Activated T-helper 1 cell treated with anti-CD3 and anti-CD28 coated beads, Interleukin-12 subunit alpha, Interleukin-12 subunit beta, Interleukin-2, Interleukin-4 antibody, amounts not matched to agents 30 ng/mL and 10 ng/mL and 1 ng/mL, durations not matched to agents 14 hours and 24 hours and 36 hours (primary cell): ENCODE data around the gene MPV17. TPM values are rescaled to one million over a fixed set of nuclear protein-coding genes. Genes with fewer than 3 reads are reported as not detected.
A peak's percentile ranks its signal among the peaks of the same experiment; 100 is the strongest.
"Not testable (repeated sequence)": the region's sequence is repeated elsewhere in the genome, so short reads cannot be mapped to it uniquely, and the experiment has no call there.

Experiments
- DNase-seq: peaks from one replicate; pipeline ENCODE4 v3.0.0; 2021; ENCODE audit warnings: low spot score
- H3K27ac Mint-ChIP-seq: one replicate; pipeline ENCODE4 v1.8.0; 2021; ENCODE audit warnings: mild to moderate bottlenecking, mixed read lengths
- H3K27me3 Mint-ChIP-seq: one replicate; pipeline ENCODE4 v1.8.0; 2022; ENCODE audit warnings: mild to moderate bottlenecking, moderate library complexity, mixed read lengths; ENCODE audit not compliant: insufficient read depth
- H3K36me3 Mint-ChIP-seq: one replicate; pipeline ENCODE4 v1.8.0; 2021; ENCODE audit warnings: low read depth, mixed read lengths
- H3K4me1 Mint-ChIP-seq: one replicate; pipeline ENCODE4 v1.8.0; 2021; ENCODE audit warnings: low read depth, mixed read lengths
- H3K4me3 Mint-ChIP-seq: one replicate; pipeline ENCODE4 v1.8.0; 2021; ENCODE audit warnings: mild to moderate bottlenecking, moderate library complexity, mixed read lengths
- H3K9me3 Mint-ChIP-seq: one replicate; pipeline ENCODE4 v1.8.0; 2021; ENCODE audit warnings: mixed read lengths
- intact Hi-C: fragments of 100-400 bp; cut with micrococcal nuclease; formaldehyde crosslinking; loops from one replicate; pipeline ENCODE4 v1.15.1; 2024
- total RNA-seq: library from RNA; stranded (reverse); gene quantifications from 2 replicates; pipeline ENCODE4 v1.2.3, GENCODE V29; 2022

The MPV17 gene
- total RNA-seq, 1 donor from 2014 or later: 89.9 TPM

- intact Hi-C loops: loop anchor here (1.0 to 5.0 kb wide), 5 partner anchors 23 to 342 kb away; no protein-coding TSS in a partner anchor
These were observed 19.5 kb downstream of the MPV17 start for GRCh38 chr2:27303093-27304025.

GRCh38 chr2:27300606-27301005, 22.3 kb downstream of the MPV17 start:
- not testable (repeated sequence) for H3K4me1 Mint-ChIP-seq, H3K36me3 Mint-ChIP-seq, H3K9me3 Mint-ChIP-seq, H3K27ac Mint-ChIP-seq, H3K27me3 Mint-ChIP-seq, H3K4me3 Mint-ChIP-seq, DNase-seq
- intact Hi-C loops: loop anchor here (5.0 kb wide), 1 partner anchor 133 kb away; no protein-coding TSS in a partner anchor

More at GRCh38 chr2:27303093-27304025, 19.5 kb downstream of the MPV17 start:
- H3K27ac Mint-ChIP-seq: no peak overlapping the region
- H3K36me3 Mint-ChIP-seq: no peaks in the 10 kb centered on the region
- peaks cover 17% of the 10 kb centered on the region for H3K27me3 Mint-ChIP-seq
- H3K9me3 Mint-ChIP-seq: no peaks in the 10 kb centered on the region
- peak; percentile 34 for DNase-seq
- H3K4me1 Mint-ChIP-seq: peaks cover 10% of the 10 kb centered on the region
- H3K4me3 Mint-ChIP-seq: peak overlapping the region; percentile 58

- Mint-ChIP-seq H3K36me3 (no peaks in the 10 kb centered on the region), H3K27me3 (no peaks in the 10 kb centered on the region), H3K4me3 (no peak overlapping the region), H3K4me1 (peaks cover 10% of the 10 kb centered on the region), H3K9me3 (no peaks in the 10 kb centered on the region), H3K27ac (no peak overlapping the region)
- DNase-seq: no peak
- intact Hi-C loops: no loop called here
These were observed 24.4 kb downstream of the MPV17 start for GRCh38 chr2:27298391-27299080.

- H3K27ac Mint-ChIP-seq: no peak overlapping the region
These were observed 25.7 kb downstream of the MPV17 start for GRCh38 chr2:27297195-27297594.

GRCh38 chr2:27296481-27296880, 26.4 kb downstream of the MPV17 start:
- Mint-ChIP-seq H3K4me1 (no peaks in the 10 kb centered on the region), H3K36me3 (no peaks in the 10 kb centered on the region), H3K27me3 (peaks cover 14% of the 10 kb centered on the region), H3K4me3 (no peak overlapping the region), H3K27ac (no peak overlapping the region), H3K9me3 (no peaks in the 10 kb centered on the region)
- no peak for DNase-seq
- intact Hi-C loops: no loop called here

More at GRCh38 chr2:27297195-27297594, 25.7 kb downstream of the MPV17 start:
- no peaks in the 10 kb centered on the region for H3K9me3 Mint-ChIP-seq
- H3K36me3 Mint-ChIP-seq: no peaks in the 10 kb centered on the region
- no peak overlapping the region for H3K4me3 Mint-ChIP-seq
- peaks cover 10% of the 10 kb centered on the region for H3K27me3 Mint-ChIP-seq
- no peak for DNase-seq
- H3K4me1 Mint-ChIP-seq: no peaks in the 10 kb centered on the region
- intact Hi-C loops: no loop called here

- Mint-ChIP-seq H3K36me3 (no peaks in the 10 kb centered on the region), H3K27ac (no peak overlapping the region), H3K27me3 (peaks cover 18% of the 10 kb centered on the region), H3K9me3 (no peaks in the 10 kb centered on the region), H3K4me1 (no peaks in the 10 kb centered on the region), H3K4me3 (no peak overlapping the region)
- DNase-seq: no peak
- intact Hi-C loops: no loop called here
These were observed 28.0 kb downstream of the MPV17 start for GRCh38 chr2:27294928-27295327.

GRCh38 chr2:27291865-27292264, 31.0 kb downstream of the MPV17 start:
- no peak overlapping the region for H3K27ac Mint-ChIP-seq
- peaks cover 29% of the 10 kb centered on the region for H3K27me3 Mint-ChIP-seq
- intact Hi-C loops: no loop called here
- no peaks in the 10 kb centered on the region for H3K4me1 Mint-ChIP-seq
- H3K4me3 Mint-ChIP-seq: no peak overlapping the region
- DNase-seq: no peak
- no peaks in the 10 kb centered on the region for H3K9me3 Mint-ChIP-seq
- H3K36me3 Mint-ChIP-seq: no peaks in the 10 kb centered on the region

- H3K4me3 Mint-ChIP-seq: no peak overlapping the region
- DNase-seq: no peak
- H3K27me3 Mint-ChIP-seq: peaks cover 35% of the 10 kb centered on the region
- H3K4me1 Mint-ChIP-seq: no peaks in the 10 kb centered on the region
- H3K9me3 Mint-ChIP-seq: no peaks in the 10 kb centered on the region
- H3K36me3 Mint-ChIP-seq: no peaks in the 10 kb centered on the region
- no peak overlapping the region for H3K27ac Mint-ChIP-seq
- intact Hi-C loops: no loop called here
These were observed 32.3 kb downstream of the MPV17 start for GRCh38 chr2:27290549-27290948.

GRCh38 chr2:27288610-27289009, 34.3 kb downstream of the MPV17 start:
- intact Hi-C loops: no loop called here
- Mint-ChIP-seq H3K36me3 (no peaks in the 10 kb centered on the region), H3K27me3 (peaks cover 42% of the 10 kb centered on the region), H3K9me3 (no peaks in the 10 kb centered on the region), H3K4me3 (no peak overlapping the region), H3K4me1 (no peaks in the 10 kb centered on the region), H3K27ac (no peak overlapping the region)
- no peak for DNase-seq

- Mint-ChIP-seq H3K27me3 (peaks cover 37% of the 10 kb centered on the region), H3K9me3 (no peaks in the 10 kb centered on the region), H3K4me1 (no peaks in the 10 kb centered on the region), H3K36me3 (no peaks in the 10 kb centered on the region), H3K27ac (no peak overlapping the region), H3K4me3 (no peak overlapping the region)
- no peak for DNase-seq
- intact Hi-C loops: no loop called here
These were observed 37.4 kb downstream of the MPV17 start for GRCh38 chr2:27285481-27285880.

- DNase-seq: no peak
- no peak overlapping the region for H3K4me3 Mint-ChIP-seq
- intact Hi-C loops: loop anchor here (5.0 kb wide), 1 partner anchor 118 kb away; no protein-coding TSS in a partner anchor
- H3K36me3 Mint-ChIP-seq: no peaks in the 10 kb centered on the region
- peaks cover 2% of the 10 kb centered on the region for H3K4me1 Mint-ChIP-seq
- no peaks in the 10 kb centered on the region for H3K9me3 Mint-ChIP-seq
- H3K27ac Mint-ChIP-seq: no peak overlapping the region
- H3K27me3 Mint-ChIP-seq: peaks cover 37% of the 10 kb centered on the region
These were observed 37.9 kb downstream of the MPV17 start for GRCh38 chr2:27284996-27285395.

GRCh38 chr2:27282892-27283291, 40.0 kb downstream of the MPV17 start:
- intact Hi-C loops: loop anchor here (5.0 kb wide), 1 partner anchor 116 kb away; no protein-coding TSS in a partner anchor
- Mint-ChIP-seq H3K4me1 (peaks cover 6% of the 10 kb centered on the region), H3K9me3 (no peaks in the 10 kb centered on the region), H3K4me3 (no peak overlapping the region), H3K27me3 (peaks cover 40% of the 10 kb centered on the region), H3K36me3 (no peaks in the 10 kb centered on the region), H3K27ac (no peak overlapping the region)
- DNase-seq: no peak
